GM12878 (cell line): Measurements from ENCODE around the gene C5AR1. TPM values are rescaled to one million over a fixed set of nuclear protein-coding genes. Genes with fewer than 3 reads are reported as not detected.
A peak's percentile ranks its signal among the peaks of the same experiment; 100 is the strongest.

Experiments used
- ATAC-seq: fragments of 200-7000 bp; cut with Tn5 transposase; 3 replicates; pipeline ENCODE4 v1.9.1; 2020; ENCODE audit warnings: mild to moderate bottlenecking, moderate library complexity
- BruUV-seq: library from RNA; stranded (reverse); fragments of 400-500 nt; replicated peaks from 2 replicates; lab custom pipeline; 2021; lab: Mats Ljungman, UMichigan
- CTCF ChIA-PET: fragments of 300-600 bp; sonication (Branson Sonifier 250); formaldehyde crosslinking; extraction: SDS; loops from one replicate; lab custom pipeline; 2021; ENCODE audit warnings: inconsistent platforms; lab: Yijun Ruan, JAX
- POLR2A ChIA-PET: fragments of 350-600 bp; formaldehyde crosslinking; extraction: SDS; loops from one replicate; lab custom pipeline; 2021; ENCODE audit warnings: inconsistent platforms; lab: Charles Lee
- RAD21 ChIA-PET: fragments of 300-600 bp; sonication (Branson Sonifier 250); formaldehyde crosslinking; loops from one replicate; lab custom pipeline; 2023; ENCODE audit warnings: antibody characterized with exemption; ENCODE audit not compliant: unreplicated experiment; lab: Charles Lee
- SMC1A ChIA-PET: fragments of 300-600 bp; sonication (Branson Sonifier 250); formaldehyde crosslinking; loops from one replicate; lab custom pipeline; 2023; ENCODE audit not compliant: unreplicated experiment, uncharacterized antibody; lab: Charles Lee
- DNase-seq: peaks from one replicate; pipeline ENCODE4 v3.0.0-alpha.2; 2011; ENCODE audit warnings: low read depth, low spot score
- FAIRE-seq: peaks from 3 replicates; lab custom pipeline; 2011; peaks lifted over from hg19 to GRCh38; lab: Jason Lieb, UNC
- H2AFZ ChIP-seq: 2 replicates; pipeline ENCODE4 v1.6.0; 2011; ENCODE audit warnings: low read depth, low read length, control low read depth; ENCODE audit not compliant: control insufficient read depth
- H3K27ac ChIP-seq: 2 replicates; pipeline ENCODE4 v1.5.1; 2011; ENCODE audit warnings: control low read depth; ENCODE audit not compliant: control insufficient read depth, insufficient read depth
- H3K27me3 ChIP-seq, 2 experiments: replicated peaks in 1 of 2; 2 replicates each; pipeline versions ENCODE4 v1.6.0 to v1.6.1; 2011; ENCODE audit warnings: low read length in 1 of 2; ENCODE audit not compliant: control insufficient read depth in 2 of 2, insufficient read depth in 2 of 2
- H3K36me3 ChIP-seq, 2 experiments: 2 replicates each; pipeline ENCODE4 v1.5.1; 2011; ENCODE audit warnings: low read length in 1 of 2; ENCODE audit not compliant: control insufficient read depth in 2 of 2, insufficient read depth in 2 of 2
- H3K4me1 ChIP-seq: 2 replicates; pipeline ENCODE4 v1.6.1; 2011; ENCODE audit warnings: mild to moderate bottlenecking, low read length, moderate library complexity, mixed read lengths; ENCODE audit not compliant: control insufficient read depth, insufficient read depth
- H3K4me2 ChIP-seq: 2 replicates; pipeline ENCODE4 v1.6.0; 2011; ENCODE audit warnings: control low read depth; ENCODE audit not compliant: control insufficient read depth, insufficient read depth
- H3K4me3 ChIP-seq: fragments of 200-600 bp; sonication (generic); 2 replicates; pipeline ENCODE4 v1.5.1; 2016
- H3K79me2 ChIP-seq: 2 replicates; pipeline ENCODE4 v1.6.0; 2011; ENCODE audit warnings: low read length; ENCODE audit not compliant: control insufficient read depth, insufficient read depth
- H3K9ac ChIP-seq: 2 replicates; pipeline ENCODE4 v1.8.0; 2011; ENCODE audit warnings: low read length, control low read depth, mixed read lengths; ENCODE audit not compliant: control insufficient read depth, insufficient read depth
- H3K9me3 ChIP-seq: replicated peaks from 3 replicates; pipeline ENCODE4 v1.5.1; 2011; ENCODE audit warnings: mild to moderate bottlenecking, low read length; ENCODE audit not compliant: control insufficient read depth, insufficient read depth
- H4K20me1 ChIP-seq: 2 replicates; pipeline ENCODE4 v1.6.0; 2011; ENCODE audit not compliant: control insufficient read depth, insufficient read depth
- ASH2L ChIP-seq: fragments of 300-600, 200-600 bp; sonication (generic); IDR thresholded peaks from 2 replicates; pipeline ENCODE4 v1.6.1; 2017; ENCODE audit warnings: low read depth, mild to moderate bottlenecking, borderline replicate concordance
- BCL11A ChIP-seq: IDR thresholded peaks from 2 replicates; pipeline ENCODE4 v1.6.1; 2011; ENCODE audit warnings: low read depth, low read length
- BMI1 ChIP-seq: fragments of 450-650 bp; IDR thresholded peaks from 2 replicates; pipeline ENCODE4 v1.6.1; 2016; ENCODE audit warnings: mild to moderate bottlenecking, moderate library complexity, borderline replicate concordance
- BRCA1 ChIP-seq: IDR thresholded peaks from 2 replicates; pipeline ENCODE4 v1.6.1; 2011; ENCODE audit warnings: low read depth, low read length, improper control_type of control experiment
- CHD2 ChIP-seq: IDR thresholded peaks from 2 replicates; pipeline ENCODE4 v1.6.1; 2011; ENCODE audit warnings: low read depth, low read length, improper control_type of control experiment, borderline replicate concordance
- CREM ChIP-seq: IDR thresholded peaks from 2 replicates; pipeline ENCODE4 v1.6.1; 2014; ENCODE audit warnings: antibody characterized with exemption, low read depth
- EGR1 ChIP-seq, 2 experiments: IDR thresholded peaks; 1 replicate in 1 of 2; 2 replicates in 1 of 2; pipeline ENCODE4 v1.6.1; 2011 to 2012; ENCODE audit warnings: low read depth in 2 of 2, low read length in 2 of 2, borderline replicate concordance in 1 of 2, mild to moderate bottlenecking in 1 of 2, moderate library complexity in 1 of 2
- ESRRA ChIP-seq: IDR thresholded peaks from 2 replicates; pipeline ENCODE4 v1.6.1; 2012; ENCODE audit warnings: mild to moderate bottlenecking, low read length, improper control_type of control experiment
- EZH2 ChIP-seq: IDR thresholded peaks from 2 replicates; pipeline ENCODE4 v1.6.1; 2012; ENCODE audit warnings: low read depth, mild to moderate bottlenecking, control low read depth, inconsistent platforms, low read length, borderline replicate concordance; ENCODE audit not compliant: control insufficient read depth
- FOS ChIP-seq: IDR thresholded peaks from 3 replicates; pipeline ENCODE4 v1.6.1; 2011; ENCODE audit warnings: borderline replicate concordance; ENCODE audit not compliant: insufficient read length; ENCODE audit errors: extremely low read depth
- FOXM1 ChIP-seq: IDR thresholded peaks from 2 replicates; pipeline ENCODE4 v1.6.1; 2012; ENCODE audit warnings: low read depth, mild to moderate bottlenecking, inconsistent platforms, low read length, moderate library complexity
- HDAC6 ChIP-seq: fragments of 200-600 bp; sonication (generic); IDR thresholded peaks from one replicate; pipeline ENCODE4 v1.8.0; 2017; ENCODE audit warnings: antibody characterized with exemption; ENCODE audit not compliant: unreplicated experiment
- HDGF ChIP-seq: fragments of 450-650 bp; IDR thresholded peaks from 2 replicates; pipeline ENCODE4 v1.6.1; 2016; ENCODE audit warnings: antibody characterized with exemption
- JUNB ChIP-seq: IDR thresholded peaks from 2 replicates; pipeline ENCODE4 v1.6.1; 2016; ENCODE audit warnings: antibody characterized with exemption, mild to moderate bottlenecking
- MXI1 ChIP-seq: fragments of 150-350 bp; IDR thresholded peaks from 2 replicates; pipeline ENCODE4 v1.6.1; 2011; ENCODE audit warnings: low read depth, mild to moderate bottlenecking, inconsistent platforms, low read length, improper control_type of control experiment
- NBN ChIP-seq: fragments of 450-650 bp; IDR thresholded peaks from 2 replicates; pipeline ENCODE4 v1.6.1; 2016
- POLR2AphosphoS2 ChIP-seq: IDR thresholded peaks from 2 replicates; pipeline ENCODE4 v1.6.1; 2011; ENCODE audit warnings: low read depth, mild to moderate bottlenecking, low read length, improper control_type of control experiment, moderate library complexity
- POLR2AphosphoS5 ChIP-seq: IDR thresholded peaks from 2 replicates; pipeline ENCODE4 v1.6.1; 2011; ENCODE audit warnings: mild to moderate bottlenecking, low read length, inconsistent platforms
- RAD21 ChIP-seq: IDR thresholded peaks from 2 replicates; pipeline ENCODE4 v1.6.1; 2011; ENCODE audit warnings: mild to moderate bottlenecking, low read depth, low read length, moderate library complexity; ENCODE audit not compliant: insufficient read depth
- SMC3 ChIP-seq: IDR thresholded peaks from 2 replicates; pipeline ENCODE4 v1.6.1; 2011; ENCODE audit warnings: low read length, improper control_type of control experiment, borderline replicate concordance
- SREBF1 ChIP-seq: IDR thresholded peaks from 2 replicates; pipeline ENCODE4 v1.6.1; 2012; ENCODE audit warnings: mild to moderate bottlenecking, low read length
- STAT1 ChIP-seq: fragments of 450-650 bp; conservative IDR thresholded peaks from 2 replicates; pipeline ENCODE4 v1.6.1; 2014; ENCODE audit warnings: antibody characterized with exemption, mild to moderate bottlenecking
- SUPT20H ChIP-seq: IDR thresholded peaks from 2 replicates; pipeline ENCODE4 v1.6.1; 2011; ENCODE audit warnings: low read depth, mild to moderate bottlenecking, low read length, moderate library complexity, borderline replicate concordance; ENCODE audit not compliant: control insufficient read depth
- TAF1 ChIP-seq: IDR thresholded peaks from 2 replicates; pipeline ENCODE4 v1.6.1; 2011; ENCODE audit warnings: mild to moderate bottlenecking, low read depth, low read length, borderline replicate concordance
- TARDBP ChIP-seq: IDR thresholded peaks from 2 replicates; pipeline ENCODE4 v1.6.1; 2016; ENCODE audit warnings: borderline replicate concordance
- TCF12 ChIP-seq: IDR thresholded peaks from 2 replicates; pipeline ENCODE4 v1.6.1; 2011; ENCODE audit warnings: low read depth, mild to moderate bottlenecking, low read length
- WGBS: methylation state at CpG from one replicate; pipeline ENCODE4 v1.1.6; 2016; ENCODE audit warnings: low lambda C conversion rate; ENCODE audit not compliant: insufficient replicate concordance, insufficient coverage; ENCODE audit errors: missing lambda C conversion rate; 5-methylcytosine and 5-hydroxymethylcytosine counted together
- in situ Hi-C: fragments of 300-500 bp; cut with MboI; formaldehyde crosslinking; loops from 9 replicates; pipeline ENCODE4 v1.14.3; 2018; ENCODE audit warnings: mixed read lengths
- intact Hi-C: fragments of 100-400 bp; cut with micrococcal nuclease; formaldehyde crosslinking; loops from one replicate; pipeline ENCODE4 v1.14.2; 2022; ENCODE audit not compliant: unreplicated experiment
- polyA plus RNA-seq, 11 experiments: library from polyadenylated mRNA; depleted of rRNA in 4 of 11; unstranded in 6 of 11; stranded (reverse) in 5 of 11; fragments of >200 nt; fragmentation: Nextera tagmentation in 4 of 11; fragmentation: Illumina TruSeq in 1 of 11; extraction: Ambion mirVana in 4 of 11; extraction: Trizol in 1 of 11; gene quantifications; 1 replicate in 1 of 11; 2 replicates in 10 of 11; pipeline versions ENCODE4 v1.2.1 to v1.2.3, GENCODE V29; 2011 to 2016; ENCODE audit warnings: inconsistent platforms in 2 of 11, missing spikeins in 2 of 11, low read depth in 1 of 11
- total RNA-seq, 4 experiments: library from RNA; depleted of rRNA in 3 of 4; stranded (reverse); fragments of >200 nt in 3 of 4; fragmentation: Illumina TruSeq in 1 of 4; extraction: Trizol in 1 of 4; gene quantifications; 2 replicates each; pipeline versions ENCODE4 v1.2.1 to v1.2.3, GENCODE V29; 2013 to 2021

Gene C5AR1
- total and polyA plus RNA-seq, 10 of the 15 experiments (the other 5 are each of a cell fraction or from before 2014, with no cell fraction given), result 0.04 to 1.5 (median 0.18) TPM

DNA sequence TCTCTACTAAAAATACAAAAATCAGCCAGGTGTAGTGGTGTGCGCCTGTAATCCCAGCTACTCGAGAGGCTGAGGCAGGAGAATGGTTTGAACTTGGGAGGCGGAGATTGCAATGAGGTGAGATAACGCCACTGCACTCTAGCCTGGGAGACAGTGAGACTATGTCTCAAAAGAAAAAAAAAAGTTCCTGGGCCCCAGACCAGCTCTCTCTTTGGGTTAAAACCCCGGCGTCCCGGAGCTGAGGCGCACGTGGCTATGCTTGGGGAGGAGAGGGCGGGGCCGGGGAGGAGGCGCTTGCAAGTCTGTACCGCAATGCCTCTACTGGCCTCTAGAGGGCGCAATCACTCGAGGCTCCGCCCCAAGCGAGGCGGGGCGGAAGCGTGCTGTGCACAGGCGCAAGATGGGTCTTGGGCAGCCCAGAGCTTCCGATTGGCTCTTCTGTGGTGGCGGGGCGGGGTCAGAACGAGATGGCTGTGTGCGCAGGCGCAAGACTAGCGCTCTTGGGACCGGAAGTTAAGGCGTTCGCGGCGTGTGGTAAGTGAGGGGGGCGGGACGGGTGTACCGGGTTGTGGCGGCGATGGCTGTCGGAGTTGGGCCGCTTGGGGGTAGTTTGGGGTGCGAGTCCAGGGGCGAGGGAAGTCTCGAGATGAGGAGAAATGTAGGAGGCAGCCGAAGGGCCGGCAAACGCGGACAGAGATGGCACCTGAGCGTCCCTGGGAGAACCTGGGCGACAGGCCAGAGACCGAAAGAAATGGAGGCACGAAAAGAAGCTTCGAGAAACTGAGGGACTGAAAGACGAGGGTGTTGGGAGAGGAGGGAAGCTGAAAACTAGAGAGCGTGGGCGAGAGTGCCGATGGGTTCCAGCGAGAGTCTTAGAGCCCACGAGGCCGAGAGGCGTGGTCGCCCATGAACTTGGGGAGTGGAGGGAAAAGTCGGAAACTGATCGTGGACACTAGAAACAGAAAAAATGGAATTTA lies 39.4 kb downstream of the C5AR1 start, which contains the start of gene DHX34:
Gene DHX34 (plus strand): TSS at position 497 of the 977 bp plus-strand sequence. CDS start 3,716 bp downstream, outside the sequence.
- Histone ChIP-seq H3K4me2 (peak within 1 kb of the TSS; percentile 75), H3K27me3 (no peaks in the 10 kb centered on the region), H3K4me3 (peak within 1 kb of the TSS; percentile 80), H3K27ac (peak within 1 kb of the TSS; percentile 76), H4K20me1 (no peaks in the 10 kb centered on the region; the same call in 1 of the 2 replicates), H3K4me1 (peaks cover 7% of the 10 kb centered on the region), H3K9me3 (no peaks in the 10 kb centered on the region), H3K9ac (peak within 1 kb of the TSS; percentile 88), H3K36me3 (peaks cover 8 to 14% of the 10 kb centered on the region in 2 experiments; a peak in 3 of 4 replicates), H3K79me2 (peaks cover 25% of the 10 kb centered on the region), H2AFZ (peak within 1 kb of the TSS; percentile 84)
- ChIA-PET SMC1A (interaction anchor here (0.6 to 1.7 kb wide), 11 partner anchors 8 to 62 kb away, joined by 3 to 6 read pairs (median 3); no protein-coding TSS in a partner anchor), RAD21 (interaction anchor here (0.6 to 2.0 kb wide), 14 partner anchors 8 to 1057 kb away, joined by 3 to 9 read pairs (median 4); partner anchors contain the start of genes INAFM1, KDELR1 and NOP53), POLR2A (interaction anchor here (0.6 to 1.5 kb wide), 9 partner anchors 12 to 427 kb away, joined by 3 to 7 read pairs (median 4); partner anchors contain the start of gene CCDC9), CTCF (interaction anchor here (0.5 to 5.1 kb wide), 42 partner anchors 8 to 564 kb away, joined by 3 to 42 read pairs (median 4); partner anchors contain the start of genes KPTN and ZC3H4)
- ATAC-seq, result peak; percentile 99
- peak; percentile 98 for DNase-seq
- no TSS peak for BruUV-seq
- peak; percentile 97 for FAIRE-seq
- in situ Hi-C loops (no loop called here), intact Hi-C loops (loop anchor here (2.0 to 5.0 kb wide), 2 partner anchors 43 to 52 kb away; no protein-coding TSS in a partner anchor)
- 4% methylated on average over 61 of the region's 63 CpGs for WGBS
- no peak for TF ChIP-seq SREBF1
- peak; percentile 54; the same call in 1 of the 2 replicates for TF ChIP-seq TAF1
- TF ChIP-seq POLR2AphosphoS5, result peak; percentile 54; the same call in 1 of the 2 replicates
- no peak for TF ChIP-seq TCF12
- no peak for TF ChIP-seq ESRRA
- TF ChIP-seq BRCA1, result no peak
- no peak for TF ChIP-seq BMI1
- TF ChIP-seq JUNB, result no peak
- no peak for TF ChIP-seq TARDBP
- TF ChIP-seq ASH2L, result no peak
- TF ChIP-seq CHD2, result peak; percentile 70; the same call in 1 of the 2 replicates
- TF ChIP-seq RAD21, result no peak
- TF ChIP-seq POLR2AphosphoS2, result peak; percentile 82
- no peak for TF ChIP-seq CREM
- TF ChIP-seq STAT1, result 0 out of 2 replicates have a peak, but pooled peaks have one; percentile 12
- peak; percentile 96 for TF ChIP-seq HDGF
- no peak for TF ChIP-seq EZH2
- TF ChIP-seq HDAC6, result no peak
- TF ChIP-seq FOS, result no peak
- TF ChIP-seq SMC3, result no peak
- no peak for TF ChIP-seq SUPT20H
- TF ChIP-seq FOXM1, result no peak
- peak; percentile 88 for TF ChIP-seq MXI1
- TF ChIP-seq EGR1 (IDR thresholded peaks at IDR 0.05; ENCODE audit: borderline replicate concordance in 1 of 2, low read depth in 2 of 2, low read length in 2 of 2), result peak in 1 of 2 experiments; percentile 49; a peak in 2 of 3 replicates
- peak; percentile 71; the same call in 1 of the 2 replicates for TF ChIP-seq NBN
- no peak for TF ChIP-seq BCL11A
